Measurements from ENCODE around the gene RCSD1.

DNA sequence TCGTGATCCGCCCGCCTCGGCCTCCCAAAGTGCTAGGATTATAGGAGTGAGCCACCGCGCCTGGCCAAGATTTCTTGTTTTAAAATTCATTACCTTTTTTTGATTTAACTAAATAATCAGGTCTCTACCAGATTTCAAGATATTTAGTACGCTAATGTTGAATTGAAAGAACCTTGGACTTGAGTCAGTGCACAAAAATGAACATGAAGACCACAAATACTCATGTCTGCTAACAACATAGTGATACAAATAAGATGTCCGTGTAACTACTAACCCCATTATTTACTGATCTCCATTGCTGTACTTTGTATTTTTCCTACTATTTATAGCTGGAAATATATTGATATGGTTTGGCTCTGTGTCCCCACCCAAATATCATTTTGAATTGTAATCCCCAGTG, 108.1 kb downstream of the RCSD1 start:
- TF ChIP-seq, protein P1, sequence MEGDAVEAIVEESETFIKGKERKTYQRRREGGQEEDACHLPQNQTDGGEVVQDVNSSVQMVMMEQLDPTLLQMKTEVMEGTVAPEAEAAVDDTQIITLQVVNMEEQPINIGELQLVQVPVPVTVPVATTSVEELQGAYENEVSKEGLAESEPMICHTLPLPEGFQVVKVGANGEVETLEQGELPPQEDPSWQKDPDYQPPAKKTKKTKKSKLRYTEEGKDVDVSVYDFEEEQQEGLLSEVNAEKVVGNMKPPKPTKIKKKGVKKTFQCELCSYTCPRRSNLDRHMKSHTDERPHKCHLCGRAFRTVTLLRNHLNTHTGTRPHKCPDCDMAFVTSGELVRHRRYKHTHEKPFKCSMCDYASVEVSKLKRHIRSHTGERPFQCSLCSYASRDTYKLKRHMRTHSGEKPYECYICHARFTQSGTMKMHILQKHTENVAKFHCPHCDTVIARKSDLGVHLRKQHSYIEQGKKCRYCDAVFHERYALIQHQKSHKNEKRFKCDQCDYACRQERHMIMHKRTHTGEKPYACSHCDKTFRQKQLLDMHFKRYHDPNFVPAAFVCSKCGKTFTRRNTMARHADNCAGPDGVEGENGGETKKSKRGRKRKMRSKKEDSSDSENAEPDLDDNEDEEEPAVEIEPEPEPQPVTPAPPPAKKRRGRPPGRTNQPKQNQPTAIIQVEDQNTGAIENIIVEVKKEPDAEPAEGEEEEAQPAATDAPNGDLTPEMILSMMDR (IDR thresholded peaks at IDR 0.05) = no peak
- TF ChIP-seq EP300 (IDR thresholded peaks at IDR 0.05) = no peak
